Right lobe of liver (tissue), 4 donors: ENCODE results near the gene MIDN.

Experiments used
- POLR2A ChIP-seq: fragments of 450-650 bp; IDR thresholded peaks from one replicate; pipeline ENCODE4 v1.6.1; 2017; ENCODE audit warnings: antibody characterized with exemption, mild to moderate bottlenecking
- TF ChIP-seq, protein P1 (sequence below), 4 donors: fragments of 200-600 bp in 3 of 4; fragments of 450-650 bp in 1 of 4; IDR thresholded peaks; one replicate each; pipeline versions ENCODE4 v1.5.1 to v1.8.0; 2016 to 2022; ENCODE audit warnings: antibody characterized with exemption in 4 of 4, mild to moderate bottlenecking in 2 of 4
- donor health status: DM: no; HTN: no; CAD: no.
- donor health status: DM: no; HTN: no; CAD: no.
- donor health status: DM: no; HTN: yes; CAD: no.

DNA sequence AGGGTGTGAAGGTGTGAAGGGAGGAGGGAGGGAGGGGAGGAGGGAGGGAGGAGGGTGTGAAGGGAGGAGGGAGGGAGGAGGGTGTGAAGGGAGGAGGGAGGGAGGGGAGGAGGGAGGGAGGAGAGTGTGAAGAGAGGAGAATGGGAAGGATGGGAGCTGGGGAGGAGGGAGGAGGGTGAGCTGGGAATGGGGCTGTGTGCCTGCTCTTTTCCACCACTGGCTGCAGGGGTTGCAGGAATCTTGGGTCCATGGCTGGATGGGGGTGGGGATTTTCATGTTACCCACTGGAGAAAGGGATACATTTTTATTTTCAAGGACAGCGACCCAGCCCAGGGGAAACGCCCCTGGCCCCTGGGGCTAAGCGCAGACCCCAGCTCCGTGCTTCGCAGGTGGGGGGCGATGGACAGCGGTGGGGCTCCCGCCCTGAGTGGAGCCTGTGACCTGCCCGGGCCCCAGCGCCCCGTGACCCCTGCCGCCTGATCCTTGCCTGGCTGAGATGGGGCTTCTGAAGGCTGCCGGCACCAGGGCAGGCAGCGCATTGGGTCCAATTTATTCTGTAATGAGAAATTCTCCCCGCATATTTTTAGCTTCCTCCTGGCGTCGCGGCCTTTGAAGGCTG, 34.3 kb downstream of the MIDN start:
- TF ChIP-seq, protein P1, sequence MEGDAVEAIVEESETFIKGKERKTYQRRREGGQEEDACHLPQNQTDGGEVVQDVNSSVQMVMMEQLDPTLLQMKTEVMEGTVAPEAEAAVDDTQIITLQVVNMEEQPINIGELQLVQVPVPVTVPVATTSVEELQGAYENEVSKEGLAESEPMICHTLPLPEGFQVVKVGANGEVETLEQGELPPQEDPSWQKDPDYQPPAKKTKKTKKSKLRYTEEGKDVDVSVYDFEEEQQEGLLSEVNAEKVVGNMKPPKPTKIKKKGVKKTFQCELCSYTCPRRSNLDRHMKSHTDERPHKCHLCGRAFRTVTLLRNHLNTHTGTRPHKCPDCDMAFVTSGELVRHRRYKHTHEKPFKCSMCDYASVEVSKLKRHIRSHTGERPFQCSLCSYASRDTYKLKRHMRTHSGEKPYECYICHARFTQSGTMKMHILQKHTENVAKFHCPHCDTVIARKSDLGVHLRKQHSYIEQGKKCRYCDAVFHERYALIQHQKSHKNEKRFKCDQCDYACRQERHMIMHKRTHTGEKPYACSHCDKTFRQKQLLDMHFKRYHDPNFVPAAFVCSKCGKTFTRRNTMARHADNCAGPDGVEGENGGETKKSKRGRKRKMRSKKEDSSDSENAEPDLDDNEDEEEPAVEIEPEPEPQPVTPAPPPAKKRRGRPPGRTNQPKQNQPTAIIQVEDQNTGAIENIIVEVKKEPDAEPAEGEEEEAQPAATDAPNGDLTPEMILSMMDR (IDR thresholded peaks at IDR 0.05) = no peak
- TF ChIP-seq POLR2A = no peak
